HepG2 (cell line): ENCODE data around the gene PTCD1. TPM values are rescaled to one million over a fixed set of nuclear protein-coding genes. Genes with fewer than 3 reads are reported as not detected.
A peak's percentile ranks its signal among the peaks of the same experiment; 100 is the strongest.

Experiments
- BHLHE40 ChIP-seq: IDR thresholded peaks from 2 replicates; pipeline ENCODE4 v1.6.1; 2011; ENCODE audit warnings: low read length, improper control_type of control experiment
- DPF2 ChIP-seq: sonication (generic); formaldehyde crosslinking; IDR thresholded peaks from 2 replicates; pipeline ENCODE4 v1.4.0; 2020; ENCODE audit warnings: mild to moderate bottlenecking, low read depth, missing genetic modification reagents, borderline replicate concordance
- EHMT2 ChIP-seq: fragments of 200-600 bp; sonication (generic); IDR thresholded peaks from 2 replicates; pipeline ENCODE4 v1.7.0; 2017; ENCODE audit warnings: antibody characterized with exemption, low read depth, low read length, borderline replicate concordance
- FOXJ3 ChIP-seq: sonication (generic); formaldehyde crosslinking; IDR thresholded peaks from 2 replicates; pipeline ENCODE4 v1.4.0; 2020; ENCODE audit warnings: missing genetic modification reagents, mild to moderate bottlenecking, borderline replicate concordance
- FOXO4 ChIP-seq: sonication (generic); formaldehyde crosslinking; conservative IDR thresholded peaks from 2 replicates; pipeline ENCODE4 v1.8.1; 2023; ENCODE audit warnings: missing genetic modification reagents
- GMEB2 ChIP-seq: IDR thresholded peaks from 2 replicates; pipeline ENCODE4 v1.6.1; 2016; ENCODE audit warnings: missing biosample characterization, missing genetic modification reagents, low read depth
- KLF15 ChIP-seq: sonication (generic); formaldehyde crosslinking; IDR thresholded peaks from 2 replicates; pipeline ENCODE4 v1.8.1; 2023; ENCODE audit warnings: borderline replicate concordance, mild to moderate bottlenecking, inconsistent platforms, missing genetic modification reagents, mixed read lengths
- SNAI1 ChIP-seq: sonication (generic); formaldehyde crosslinking; IDR thresholded peaks from 2 replicates; pipeline ENCODE4 v1.5.0; 2020; ENCODE audit warnings: mild to moderate bottlenecking, missing genetic modification reagents, borderline replicate concordance
- ZNF24 ChIP-seq: fragments of 450-650 bp; IDR thresholded peaks from 2 replicates; pipeline ENCODE4 v1.6.1; 2017; ENCODE audit warnings: antibody characterized with exemption, mild to moderate bottlenecking
- ZNF749 ChIP-seq: sonication (generic); formaldehyde crosslinking; IDR thresholded peaks from 2 replicates; pipeline ENCODE4 v1.8.0; 2022; ENCODE audit warnings: mild to moderate bottlenecking, missing genetic modification reagents, moderate library complexity, borderline replicate concordance
- ZNF777 ChIP-seq: sonication (generic); formaldehyde crosslinking; IDR thresholded peaks from 2 replicates; pipeline ENCODE4 v1.4.0; 2020; ENCODE audit warnings: missing genetic modification reagents
- ZNF891 ChIP-seq: sonication (generic); formaldehyde crosslinking; IDR thresholded peaks from 2 replicates; pipeline ENCODE4 v1.5.0; 2020; ENCODE audit warnings: mild to moderate bottlenecking, missing genetic modification reagents
- polyA plus RNA-seq, 8 experiments: library from polyadenylated mRNA; depleted of rRNA in 3 of 8; stranded (reverse) in 7 of 8; unstranded in 1 of 8; fragments of >200 nt; fragmentation: Illumina TruSeq in 4 of 8; extraction: Trizol in 4 of 8; gene quantifications; 2 replicates each; pipeline versions ENCODE4 v1.2.1 to v1.2.3, GENCODE V29; 2011 to 2016; ENCODE audit warnings: low read depth in 4 of 8, missing spikeins in 1 of 8, mixed read lengths in 1 of 8; ENCODE audit not compliant: insufficient read depth in 1 of 8
- total RNA-seq, 5 experiments: library from RNA; depleted of rRNA; stranded (reverse); fragments of >200 nt; fragmentation: Illumina TruSeq; extraction: Trizol; gene quantifications; 2 replicates each; pipeline ENCODE4 v1.2.3, GENCODE V29; 2016; ENCODE audit warnings: low read depth in 1 of 5
- TF ChIP-seq, protein P1 (sequence below): sonication (generic); formaldehyde crosslinking; IDR thresholded peaks from 2 replicates; pipeline ENCODE4 v1.8.1; 2022; ENCODE audit warnings: low read depth, mild to moderate bottlenecking, missing genetic modification reagents
- TF ChIP-seq, protein P2 (sequence below): IDR thresholded peaks from 2 replicates; pipeline ENCODE4 v1.6.1; 2016; ENCODE audit warnings: missing compliant biosample characterization, missing genetic modification reagents, borderline replicate concordance
- TF ChIP-seq, protein P3 (sequence below): sonication (generic); formaldehyde crosslinking; IDR thresholded peaks from 2 replicates; pipeline ENCODE4 v1.8.1; 2022; ENCODE audit warnings: mild to moderate bottlenecking, missing genetic modification reagents
- TF ChIP-seq, protein P4 (sequence below): sonication (generic); formaldehyde crosslinking; IDR thresholded peaks from 2 replicates; pipeline ENCODE4 v1.4.0; 2020; ENCODE audit warnings: mild to moderate bottlenecking, missing genetic modification reagents

PTCD1 gene
- total and polyA plus RNA-seq, 2 of the 13 experiments (the other 11 are each of a cell fraction or from before 2014, with no cell fraction given) = 3.0 to 8.4 TPM

DNA sequence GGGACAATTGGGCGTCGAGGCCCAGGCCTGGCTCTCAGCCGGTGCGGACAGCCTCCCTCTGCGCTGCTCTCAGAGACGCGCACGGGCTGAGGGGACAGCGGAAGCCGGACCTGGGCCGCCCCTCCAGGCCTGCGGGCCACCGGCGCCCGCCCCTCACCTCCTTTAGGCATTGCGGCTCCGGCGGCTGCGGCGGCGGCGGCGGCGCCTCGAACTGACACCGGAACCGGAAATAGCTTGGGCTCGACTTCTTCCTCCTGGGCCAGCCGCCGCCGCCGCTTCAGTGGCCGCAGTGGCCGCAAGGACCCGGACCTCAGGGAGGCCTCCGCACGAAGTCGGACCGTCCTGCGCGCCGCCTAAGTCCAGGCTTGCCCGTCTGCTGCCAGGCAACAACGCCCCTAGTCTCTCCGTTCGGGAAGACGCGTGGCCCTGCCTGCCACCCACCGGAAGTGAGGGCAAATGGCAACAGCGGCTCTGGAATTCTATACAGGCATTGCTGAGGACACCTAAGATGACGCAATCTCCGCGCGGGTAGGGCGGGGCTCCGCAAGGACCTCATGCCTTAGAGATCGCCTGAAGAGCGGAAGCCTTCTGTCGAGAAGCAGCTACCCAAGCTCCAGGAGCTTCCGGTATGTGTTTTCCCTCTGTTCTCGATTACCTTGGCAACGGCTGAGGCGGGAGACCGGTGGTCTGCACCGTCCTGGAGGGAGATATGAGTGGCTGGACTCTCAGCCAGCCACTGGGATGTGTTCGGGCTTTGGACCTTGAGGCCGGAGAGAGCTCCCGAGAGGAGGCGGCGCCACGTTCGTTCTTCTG, 30.0 kb downstream of the PTCD1 start, which contains the start of the genes BUD31 and PDAP1 (continued):
- TF ChIP-seq, protein P1, sequence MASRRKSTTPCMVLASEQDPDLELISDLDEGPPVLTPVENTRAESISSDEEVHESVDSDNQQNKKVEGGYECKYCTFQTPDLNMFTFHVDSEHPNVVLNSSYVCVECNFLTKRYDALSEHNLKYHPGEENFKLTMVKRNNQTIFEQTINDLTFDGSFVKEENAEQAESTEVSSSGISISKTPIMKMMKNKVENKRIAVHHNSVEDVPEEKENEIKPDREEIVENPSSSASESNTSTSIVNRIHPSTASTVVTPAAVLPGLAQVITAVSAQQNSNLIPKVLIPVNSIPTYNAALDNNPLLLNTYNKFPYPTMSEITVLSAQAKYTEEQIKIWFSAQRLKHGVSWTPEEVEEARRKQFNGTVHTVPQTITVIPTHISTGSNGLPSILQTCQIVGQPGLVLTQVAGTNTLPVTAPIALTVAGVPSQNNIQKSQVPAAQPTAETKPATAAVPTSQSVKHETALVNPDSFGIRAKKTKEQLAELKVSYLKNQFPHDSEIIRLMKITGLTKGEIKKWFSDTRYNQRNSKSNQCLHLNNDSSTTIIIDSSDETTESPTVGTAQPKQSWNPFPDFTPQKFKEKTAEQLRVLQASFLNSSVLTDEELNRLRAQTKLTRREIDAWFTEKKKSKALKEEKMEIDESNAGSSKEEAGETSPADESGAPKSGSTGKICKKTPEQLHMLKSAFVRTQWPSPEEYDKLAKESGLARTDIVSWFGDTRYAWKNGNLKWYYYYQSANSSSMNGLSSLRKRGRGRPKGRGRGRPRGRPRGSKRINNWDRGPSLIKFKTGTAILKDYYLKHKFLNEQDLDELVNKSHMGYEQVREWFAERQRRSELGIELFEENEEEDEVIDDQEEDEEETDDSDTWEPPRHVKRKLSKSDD (CRISPR knock-in tag) = no peak; the same call in 1 of the 2 replicates
- TF ChIP-seq FOXJ3 (CRISPR knock-in tag) (no peak), ZNF749 (CRISPR knock-in tag) (no peak; the same call in 1 of the 2 replicates), BHLHE40 (no peak), FOXO4 (no peak), SNAI1 (CRISPR knock-in tag) (no peak), KLF15 (CRISPR knock-in tag) (0 out of 2 replicates have a peak, but pooled peaks have one; percentile 31), EHMT2 (no peak), GMEB2 (0 out of 2 replicates have a peak, but pooled peaks have one; percentile 12), ZNF24 (no peak; the same call in 1 of the 2 replicates), ZNF777 (no peak; the same call in 1 of the 2 replicates), DPF2 (CRISPR knock-in tag) (0 out of 2 replicates have a peak, but pooled peaks have one; percentile 17), ZNF891 (CRISPR knock-in tag) (0 out of 2 replicates have a peak, but pooled peaks have one; percentile 47)
- TF ChIP-seq, protein P2, sequence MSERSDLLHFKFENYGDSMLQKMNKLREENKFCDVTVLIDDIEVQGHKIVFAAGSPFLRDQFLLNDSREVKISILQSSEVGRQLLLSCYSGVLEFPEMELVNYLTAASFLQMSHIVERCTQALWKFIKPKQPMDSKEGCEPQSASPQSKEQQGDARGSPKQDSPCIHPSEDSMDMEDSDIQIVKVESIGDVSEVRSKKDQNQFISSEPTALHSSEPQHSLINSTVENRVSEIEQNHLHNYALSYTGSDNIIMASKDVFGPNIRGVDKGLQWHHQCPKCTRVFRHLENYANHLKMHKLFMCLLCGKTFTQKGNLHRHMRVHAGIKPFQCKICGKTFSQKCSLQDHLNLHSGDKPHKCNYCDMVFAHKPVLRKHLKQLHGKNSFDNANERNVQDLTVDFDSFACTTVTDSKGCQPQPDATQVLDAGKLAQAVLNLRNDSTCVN (CRISPR knock-in tag) = peak; percentile 78; the same call in 1 of the 2 replicates
- TF ChIP-seq, protein P3, sequence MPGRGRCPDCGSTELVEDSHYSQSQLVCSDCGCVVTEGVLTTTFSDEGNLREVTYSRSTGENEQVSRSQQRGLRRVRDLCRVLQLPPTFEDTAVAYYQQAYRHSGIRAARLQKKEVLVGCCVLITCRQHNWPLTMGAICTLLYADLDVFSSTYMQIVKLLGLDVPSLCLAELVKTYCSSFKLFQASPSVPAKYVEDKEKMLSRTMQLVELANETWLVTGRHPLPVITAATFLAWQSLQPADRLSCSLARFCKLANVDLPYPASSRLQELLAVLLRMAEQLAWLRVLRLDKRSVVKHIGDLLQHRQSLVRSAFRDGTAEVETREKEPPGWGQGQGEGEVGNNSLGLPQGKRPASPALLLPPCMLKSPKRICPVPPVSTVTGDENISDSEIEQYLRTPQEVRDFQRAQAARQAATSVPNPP (CRISPR knock-in tag) = peak; percentile 51; the same call in 1 of the 2 replicates
- TF ChIP-seq, protein P4, sequence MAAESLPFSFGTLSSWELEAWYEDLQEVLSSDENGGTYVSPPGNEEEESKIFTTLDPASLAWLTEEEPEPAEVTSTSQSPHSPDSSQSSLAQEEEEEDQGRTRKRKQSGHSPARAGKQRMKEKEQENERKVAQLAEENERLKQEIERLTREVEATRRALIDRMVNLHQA (CRISPR knock-in tag) = no peak
